ENCODE measurements around the gene DGKD.

The DGKD gene

GRCh38 chr2:233470839-233471238 lies 116.5 kb downstream of the DGKD start:
- Histone ChIP-seq H3K4me1 (ENCODE audit: control insufficient read depth, insufficient read depth, low read length, unreplicated experiment) (no peaks in the 10 kb centered on the region), H3K79me2 (ENCODE audit: control insufficient read depth, insufficient read depth, low read length, unreplicated experiment) (no peaks in the 10 kb centered on the region), H2AFZ (ENCODE audit: low read length, unreplicated experiment) (no peak overlapping the region), H3K36me3 (ENCODE audit: insufficient read depth, low read length) (no peaks in the 10 kb centered on the region; the same call in 1 of the 2 replicates), H3K27ac (ENCODE audit: low read depth, low read length) (no peak overlapping the region), H3K27me3 (ENCODE audit: insufficient read depth, low read length) (no peaks in the 10 kb centered on the region), H3K4me3 (ENCODE audit: low read depth, low read length) (no peak overlapping the region)

- H3K27ac ChIP-seq (ENCODE audit: low read depth, low read length), result no peak overlapping the region
- no peak overlapping the region for H3K4me3 ChIP-seq (ENCODE audit: low read depth, low read length)
- H2AFZ ChIP-seq (ENCODE audit: low read length, unreplicated experiment), result no peak overlapping the region
- H3K36me3 ChIP-seq (ENCODE audit: insufficient read depth, low read length), result no peaks in the 10 kb centered on the region; the same call in 1 of the 2 replicates
- H3K79me2 ChIP-seq (ENCODE audit: control insufficient read depth, insufficient read depth, low read length, unreplicated experiment), result no peaks in the 10 kb centered on the region
- no peaks in the 10 kb centered on the region for H3K27me3 ChIP-seq (ENCODE audit: insufficient read depth, low read length)
- H3K4me1 ChIP-seq (ENCODE audit: control insufficient read depth, insufficient read depth, low read length, unreplicated experiment), result no peaks in the 10 kb centered on the region
Observed at GRCh38 chr2:233471291-233472035, 117.2 kb downstream of the DGKD start.

GRCh38 chr2:233473386-233473791 lies 119.1 kb downstream of the DGKD start:
- Histone ChIP-seq H3K27ac (ENCODE audit: low read depth, low read length) (no peak overlapping the region), H3K36me3 (ENCODE audit: insufficient read depth, low read length) (peaks cover 4% of the 10 kb centered on the region), H3K4me1 (ENCODE audit: control insufficient read depth, insufficient read depth, low read length, unreplicated experiment) (no peaks in the 10 kb centered on the region), H3K79me2 (ENCODE audit: control insufficient read depth, insufficient read depth, low read length, unreplicated experiment) (no peaks in the 10 kb centered on the region), H3K27me3 (ENCODE audit: insufficient read depth, low read length) (no peaks in the 10 kb centered on the region), H3K4me3 (ENCODE audit: low read depth, low read length) (no peak overlapping the region), H2AFZ (ENCODE audit: low read length, unreplicated experiment) (no peak overlapping the region)

GRCh38 chr2:233473878-233474277 lies 119.6 kb downstream of the DGKD start:
- Histone ChIP-seq H3K4me1 (ENCODE audit: control insufficient read depth, insufficient read depth, low read length, unreplicated experiment) (no peaks in the 10 kb centered on the region), H2AFZ (ENCODE audit: low read length, unreplicated experiment) (no peak overlapping the region), H3K27me3 (ENCODE audit: insufficient read depth, low read length) (no peaks in the 10 kb centered on the region), H3K27ac (ENCODE audit: low read depth, low read length) (no peak overlapping the region), H3K4me3 (ENCODE audit: low read depth, low read length) (no peak overlapping the region), H3K79me2 (ENCODE audit: control insufficient read depth, insufficient read depth, low read length, unreplicated experiment) (no peaks in the 10 kb centered on the region), H3K36me3 (ENCODE audit: insufficient read depth, low read length) (peaks cover 4% of the 10 kb centered on the region)

- Histone ChIP-seq H3K4me3 (ENCODE audit: low read depth, low read length) (no peak overlapping the region), H3K36me3 (ENCODE audit: insufficient read depth, low read length) (peaks cover 4% of the 10 kb centered on the region), H2AFZ (ENCODE audit: low read length, unreplicated experiment) (no peak overlapping the region), H3K27me3 (ENCODE audit: insufficient read depth, low read length) (no peaks in the 10 kb centered on the region), H3K27ac (ENCODE audit: low read depth, low read length) (no peak overlapping the region), H3K79me2 (ENCODE audit: control insufficient read depth, insufficient read depth, low read length, unreplicated experiment) (no peaks in the 10 kb centered on the region), H3K4me1 (ENCODE audit: control insufficient read depth, insufficient read depth, low read length, unreplicated experiment) (no peaks in the 10 kb centered on the region)
Observed at GRCh38 chr2:233474308-233475160, 120.2 kb downstream of the DGKD start.

GRCh38 chr2:233476063-233476410 lies 121.7 kb downstream of the DGKD start:
- Histone ChIP-seq H3K4me3 (ENCODE audit: low read depth, low read length) (no peak overlapping the region), H2AFZ (ENCODE audit: low read length, unreplicated experiment) (no peak overlapping the region), H3K79me2 (ENCODE audit: control insufficient read depth, insufficient read depth, low read length, unreplicated experiment) (no peaks in the 10 kb centered on the region), H3K36me3 (ENCODE audit: insufficient read depth, low read length) (peaks cover 4% of the 10 kb centered on the region), H3K4me1 (ENCODE audit: control insufficient read depth, insufficient read depth, low read length, unreplicated experiment) (no peaks in the 10 kb centered on the region), H3K27ac (ENCODE audit: low read depth, low read length) (no peak overlapping the region), H3K27me3 (ENCODE audit: insufficient read depth, low read length) (no peaks in the 10 kb centered on the region)

GRCh38 chr2:233476651-233477547 lies 122.6 kb downstream of the DGKD start:
- H3K4me1 ChIP-seq (ENCODE audit: control insufficient read depth, insufficient read depth, low read length, unreplicated experiment), result no peaks in the 10 kb centered on the region
- no peak overlapping the region for H3K27ac ChIP-seq (ENCODE audit: low read depth, low read length)
- H3K4me3 ChIP-seq (ENCODE audit: low read depth, low read length), result no peak overlapping the region
- no peak overlapping the region for H2AFZ ChIP-seq (ENCODE audit: low read length, unreplicated experiment)
- peaks cover 4% of the 10 kb centered on the region for H3K36me3 ChIP-seq (ENCODE audit: insufficient read depth, low read length)
- no peaks in the 10 kb centered on the region for H3K79me2 ChIP-seq (ENCODE audit: control insufficient read depth, insufficient read depth, low read length, unreplicated experiment)
- H3K27me3 ChIP-seq (ENCODE audit: insufficient read depth, low read length), result no peaks in the 10 kb centered on the region

GRCh38 chr2:233477548-233478433 lies 123.5 kb downstream of the DGKD start:
- no peaks in the 10 kb centered on the region for H3K79me2 ChIP-seq (ENCODE audit: control insufficient read depth, insufficient read depth, low read length, unreplicated experiment)
- no peaks in the 10 kb centered on the region for H3K27me3 ChIP-seq (ENCODE audit: insufficient read depth, low read length)
- H2AFZ ChIP-seq (ENCODE audit: low read length, unreplicated experiment), result no peak overlapping the region
- H3K36me3 ChIP-seq (ENCODE audit: insufficient read depth, low read length), result peaks cover 8% of the 10 kb centered on the region
- H3K4me3 ChIP-seq (ENCODE audit: low read depth, low read length), result no peak overlapping the region
- H3K27ac ChIP-seq (ENCODE audit: low read depth, low read length), result no peak overlapping the region
- no peaks in the 10 kb centered on the region for H3K4me1 ChIP-seq (ENCODE audit: control insufficient read depth, insufficient read depth, low read length, unreplicated experiment)

GRCh38 chr2:233479616-233480489 lies 125.6 kb downstream of the DGKD start:
- Histone ChIP-seq H3K27me3 (ENCODE audit: insufficient read depth, low read length) (no peaks in the 10 kb centered on the region), H3K4me3 (ENCODE audit: low read depth, low read length) (no peak overlapping the region), H3K79me2 (ENCODE audit: control insufficient read depth, insufficient read depth, low read length, unreplicated experiment) (no peaks in the 10 kb centered on the region), H3K4me1 (ENCODE audit: control insufficient read depth, insufficient read depth, low read length, unreplicated experiment) (no peaks in the 10 kb centered on the region), H3K27ac (ENCODE audit: low read depth, low read length) (no peak overlapping the region), H3K36me3 (ENCODE audit: insufficient read depth, low read length) (peaks cover 27% of the 10 kb centered on the region), H2AFZ (ENCODE audit: low read length, unreplicated experiment) (no peak overlapping the region)

All from ACC112 (cell line).